HG03139 (cell line): ENCODE measurements around the gene EHMT2.

Source experiments
- ATAC-seq: cut with Tn5 transposase; IDR thresholded peaks from one replicate; pipeline ENCODE4 v1.9.1; 2021; ENCODE audit not compliant: unreplicated experiment

EHMT2 gene

GRCh38 chr6:31892821-31893220, 4.7 kb downstream of the EHMT2 start:
- ATAC-seq, result no peak

- no peak for ATAC-seq
Measured at GRCh38 chr6:31889331-31889972, 8.0 kb downstream of the EHMT2 start.

GRCh38 chr6:31888276-31889258, 8.9 kb downstream of the EHMT2 start:
- no peak for ATAC-seq

GRCh38 chr6:31887173-31888007, 10.1 kb downstream of the EHMT2 start:
- ATAC-seq, result no peak

- no peak for ATAC-seq
Measured at GRCh38 chr6:31886541-31886991, 10.9 kb downstream of the EHMT2 start.

GRCh38 chr6:31884528-31885035, 12.9 kb downstream of the EHMT2 start:
- no peak for ATAC-seq

- ATAC-seq, result no peak
Measured at GRCh38 chr6:31883676-31884075, 13.8 kb downstream of the EHMT2 start.

GRCh38 chr6:31882344-31882743, 15.2 kb downstream of the EHMT2 start:
- ATAC-seq, result no peak

- ATAC-seq, result no peak
Measured at GRCh38 chr6:31881136-31881859, 16.2 kb downstream of the EHMT2 start.

- ATAC-seq, result no peak
Measured at GRCh38 chr6:31880616-31881015, 16.9 kb downstream of the EHMT2 start.

GRCh38 chr6:31879901-31880300, 17.6 kb downstream of the EHMT2 start:
- no peak for ATAC-seq

GRCh38 chr6:31879143-31879542, 18.4 kb downstream of the EHMT2 start:
- no peak for ATAC-seq

GRCh38 chr6:31878726-31879125, 18.8 kb downstream of the EHMT2 start, which contains the start of gene SLC44A4:
Gene SLC44A4, minus strand, starts transcription at chr6:31878997. Its CDS starts 17 bp downstream, at chr6:31878980.
- ATAC-seq, result no peak

GRCh38 chr6:31878222-31878621, 19.3 kb downstream of the EHMT2 start:
- no peak for ATAC-seq

GRCh38 chr6:31877651-31878161, 19.8 kb downstream of the EHMT2 start:
- no peak for ATAC-seq

GRCh38 chr6:31877125-31877650, 20.3 kb downstream of the EHMT2 start:
- ATAC-seq, result no peak

GRCh38 chr6:31876357-31876756, 21.1 kb downstream of the EHMT2 start:
- no peak for ATAC-seq

- ATAC-seq, result no peak
Measured at GRCh38 chr6:31875877-31876276, 21.6 kb downstream of the EHMT2 start.

- ATAC-seq, result no peak
Measured at GRCh38 chr6:31874836-31875572, 22.5 kb downstream of the EHMT2 start.
